ENCODE results near the gene FAM89A. TPM values are rescaled to one million over a fixed set of nuclear protein-coding genes. Genes with fewer than 3 reads are reported as not detected.

The FAM89A gene
- total and polyA plus RNA-seq, 2 donors (not counting 3 experiments of a cell fraction or from before 2014, with no cell fraction given): 21.0 to 24.0 TPM

DNA sequence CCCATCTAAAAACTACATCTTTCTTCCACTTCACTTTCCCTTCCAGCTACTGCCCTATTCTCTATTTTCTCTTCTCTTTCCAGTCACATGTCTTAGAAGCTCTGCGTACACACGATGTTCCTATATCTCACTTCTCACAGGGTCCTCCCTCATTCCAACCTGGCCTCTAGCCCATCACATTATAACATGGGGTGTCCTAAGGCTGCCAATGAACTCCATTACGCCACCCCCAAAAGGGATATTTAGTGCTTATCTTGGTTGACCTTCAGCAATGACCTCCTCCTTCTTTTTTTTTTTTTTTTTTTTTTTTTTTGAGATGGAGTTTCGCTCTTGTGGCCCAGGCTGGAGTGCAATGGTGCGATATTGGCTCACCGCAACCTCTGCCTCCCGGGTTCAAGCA, 38.2 kb upstream of the FAM89A start:
- H3K79me2 ChIP-seq (ENCODE audit: control insufficient read depth, insufficient read depth, low read length): no peaks in the 10 kb centered on the region
- intact Hi-C loops (cut with micrococcal nuclease) (no loop called here), dilution Hi-C loops (cut with MboI; ENCODE audit: extremely low pct_ligation_motif_present, low sequenced_read_pairs) (no loop called here)
- H3K9me3 ChIP-seq (replicated peaks; ENCODE audit: control insufficient read depth, insufficient read depth, low read length): no peaks in the 10 kb centered on the region
- no peak overlapping the region for H2AFZ ChIP-seq (ENCODE audit: low read depth, low read length)
- BruUV-seq (replicated peaks): no TSS peak
- TF ChIP-seq EZH2 (IDR thresholded peaks at IDR 0.05; ENCODE audit: borderline replicate concordance, low read depth, low read length, severe bottlenecking) (no peak), POLR2A (IDR thresholded peaks at IDR 0.05; ENCODE audit: low read depth, low read length) (no peak), GATA2 (IDR thresholded peaks at IDR 0.05; ENCODE audit: insufficient read depth, insufficient read length, low read depth, low read length) (no peak), FOS (IDR thresholded peaks at IDR 0.05; ENCODE audit: borderline replicate concordance, insufficient read depth, low read length) (no peak), JUN (IDR thresholded peaks at IDR 0.05; ENCODE audit: borderline replicate concordance, insufficient read depth, insufficient read length, low read depth) (no peak), MYC (IDR thresholded peaks at IDR 0.05; ENCODE audit: low read depth, low read length) (no peak), POLR2AphosphoS5 (IDR thresholded peaks at IDR 0.05; ENCODE audit: insufficient read depth, low read depth, low read length) (no peak)
- TF ChIP-seq, protein P1, sequence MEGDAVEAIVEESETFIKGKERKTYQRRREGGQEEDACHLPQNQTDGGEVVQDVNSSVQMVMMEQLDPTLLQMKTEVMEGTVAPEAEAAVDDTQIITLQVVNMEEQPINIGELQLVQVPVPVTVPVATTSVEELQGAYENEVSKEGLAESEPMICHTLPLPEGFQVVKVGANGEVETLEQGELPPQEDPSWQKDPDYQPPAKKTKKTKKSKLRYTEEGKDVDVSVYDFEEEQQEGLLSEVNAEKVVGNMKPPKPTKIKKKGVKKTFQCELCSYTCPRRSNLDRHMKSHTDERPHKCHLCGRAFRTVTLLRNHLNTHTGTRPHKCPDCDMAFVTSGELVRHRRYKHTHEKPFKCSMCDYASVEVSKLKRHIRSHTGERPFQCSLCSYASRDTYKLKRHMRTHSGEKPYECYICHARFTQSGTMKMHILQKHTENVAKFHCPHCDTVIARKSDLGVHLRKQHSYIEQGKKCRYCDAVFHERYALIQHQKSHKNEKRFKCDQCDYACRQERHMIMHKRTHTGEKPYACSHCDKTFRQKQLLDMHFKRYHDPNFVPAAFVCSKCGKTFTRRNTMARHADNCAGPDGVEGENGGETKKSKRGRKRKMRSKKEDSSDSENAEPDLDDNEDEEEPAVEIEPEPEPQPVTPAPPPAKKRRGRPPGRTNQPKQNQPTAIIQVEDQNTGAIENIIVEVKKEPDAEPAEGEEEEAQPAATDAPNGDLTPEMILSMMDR (IDR thresholded peaks at IDR 0.05; ENCODE audit: extremely low read depth in 1 of 2, insufficient read depth in 1 of 2, low read depth in 1 of 2, low read length in 2 of 2): no peak
- TF ChIP-seq, protein P2, sequence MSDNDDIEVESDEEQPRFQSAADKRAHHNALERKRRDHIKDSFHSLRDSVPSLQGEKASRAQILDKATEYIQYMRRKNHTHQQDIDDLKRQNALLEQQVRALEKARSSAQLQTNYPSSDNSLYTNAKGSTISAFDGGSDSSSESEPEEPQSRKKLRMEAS (IDR thresholded peaks at IDR 0.05; ENCODE audit: insufficient read depth, insufficient read length): no peak
- no peak overlapping the region for H3K4me3 ChIP-seq (replicated peaks in 1 of 3; ENCODE audit: insufficient read depth in 1 of 3, low read depth in 1 of 3, low read length in 3 of 3)
- H3K27me3 ChIP-seq (ENCODE audit: control insufficient read depth in 2 of 2, insufficient read depth in 2 of 2, low read length in 2 of 2): peaks cover 2% of the 10 kb centered on the region in 2 experiments
- no peak overlapping the region for H3K9ac ChIP-seq (replicated peaks; ENCODE audit: extremely low read depth, insufficient read depth, low read length)
- no peaks in the 10 kb centered on the region for H4K20me1 ChIP-seq (replicated peaks; ENCODE audit: control insufficient read depth, extremely low read depth, insufficient read depth, low read length)
- H3K4me2 ChIP-seq (ENCODE audit: insufficient read depth, low read length): no peak overlapping the region
- CTCF ChIA-PET: no interaction called here
- POLR2A ChIA-PET: no interaction called here
- no peaks in the 10 kb centered on the region for H3K36me3 ChIP-seq (ENCODE audit: control insufficient read depth in 2 of 2, extremely low read depth in 1 of 2, insufficient read depth in 2 of 2, low read length in 2 of 2)
- no peaks in the 10 kb centered on the region for H3K4me1 ChIP-seq (ENCODE audit: control insufficient read depth, extremely low read depth, insufficient read depth, low read length)
- no peak for DNase-seq (ENCODE audit: low read depth, low spot score)
- no peaks in the 10 kb centered on the region for H3K9me1 ChIP-seq (replicated peaks; ENCODE audit: control insufficient read depth, extremely low read depth, insufficient read depth, low read length)
- FAIRE-seq: no peak
- no peak overlapping the region for H3K27ac ChIP-seq (ENCODE audit: insufficient read depth, low read depth, low read length)

All from endothelial cell of umbilical vein (primary cell).